HepG2 (cell line): ENCODE measurements around the gene ZNF416. TPM values are rescaled to one million over a fixed set of nuclear protein-coding genes. Genes with fewer than 3 reads are reported as not detected.

Experiments used
- KLF16 ChIP-seq, 2 experiments: sonication (generic) in 1 of 2; formaldehyde crosslinking in 1 of 2; IDR thresholded peaks; 2 replicates each; pipeline versions ENCODE4 v1.6.1 to v1.8.0; 2016 to 2023; ENCODE audit warnings: missing genetic modification reagents in 2 of 2, missing compliant biosample characterization in 1 of 2
- MAF1 ChIP-seq: sonication (generic); formaldehyde crosslinking; IDR thresholded peaks from 2 replicates; pipeline ENCODE4 v1.5.0; 2020; ENCODE audit warnings: missing genetic modification reagents, borderline replicate concordance
- RXRA ChIP-seq: sonication (generic); formaldehyde crosslinking; IDR thresholded peaks from 2 replicates; pipeline ENCODE4 v1.5.1; 2020; ENCODE audit warnings: missing genetic modification reagents
- SMYD3 ChIP-seq: sonication (generic); formaldehyde crosslinking; IDR thresholded peaks from 2 replicates; pipeline ENCODE4 v1.8.1; 2023; ENCODE audit warnings: mild to moderate bottlenecking, missing genetic modification reagents
- ZNF629 ChIP-seq: sonication (generic); formaldehyde crosslinking; conservative IDR thresholded peaks from 2 replicates; pipeline ENCODE4 v1.5.0; 2020; ENCODE audit warnings: missing genetic modification reagents
- ZNF788 ChIP-seq: sonication (generic); formaldehyde crosslinking; IDR thresholded peaks from 2 replicates; pipeline ENCODE4 v1.5.0; 2020; ENCODE audit warnings: mild to moderate bottlenecking, missing genetic modification reagents, borderline replicate concordance
- ZSCAN22 ChIP-seq: sonication (generic); formaldehyde crosslinking; IDR thresholded peaks from 2 replicates; pipeline ENCODE4 v1.4.0; 2020; ENCODE audit warnings: mild to moderate bottlenecking, missing genetic modification reagents
- polyA plus RNA-seq, 8 experiments: library from polyadenylated mRNA; depleted of rRNA in 3 of 8; stranded (reverse) in 7 of 8; unstranded in 1 of 8; fragments of >200 nt; fragmentation: Illumina TruSeq in 4 of 8; extraction: Trizol in 4 of 8; gene quantifications; 2 replicates each; pipeline versions ENCODE4 v1.2.1 to v1.2.3, GENCODE V29; 2011 to 2016; ENCODE audit warnings: low read depth in 4 of 8, missing spikeins in 1 of 8, mixed read lengths in 1 of 8; ENCODE audit not compliant: insufficient read depth in 1 of 8
- total RNA-seq, 5 experiments: library from RNA; depleted of rRNA; stranded (reverse); fragments of >200 nt; fragmentation: Illumina TruSeq; extraction: Trizol; gene quantifications; 2 replicates each; pipeline ENCODE4 v1.2.3, GENCODE V29; 2016; ENCODE audit warnings: low read depth in 1 of 5
- TF ChIP-seq, protein P1 (sequence below): sonication (generic); formaldehyde crosslinking; IDR thresholded peaks from 2 replicates; pipeline ENCODE4 v1.5.0; 2020; ENCODE audit warnings: mild to moderate bottlenecking, missing genetic modification reagents
- TF ChIP-seq, protein P2 (sequence below), 2 experiments: sonication (generic) in 1 of 2; formaldehyde crosslinking in 1 of 2; IDR thresholded peaks; 2 replicates each; pipeline versions ENCODE4 v1.4.0 to v1.6.1; 2016 to 2020; ENCODE audit warnings: borderline replicate concordance in 1 of 2, low read depth in 1 of 2, mild to moderate bottlenecking in 1 of 2, missing genetic modification reagents in 1 of 2
- TF ChIP-seq, protein P3 (sequence below): sonication (generic); formaldehyde crosslinking; IDR thresholded peaks from 2 replicates; pipeline ENCODE4 v1.4.0; 2020; ENCODE audit warnings: mild to moderate bottlenecking, missing genetic modification reagents
- TF ChIP-seq, protein P4 (sequence below): IDR thresholded peaks from 2 replicates; pipeline ENCODE4 v1.6.1; 2016; ENCODE audit warnings: low read depth
- TF ChIP-seq, protein P5 (sequence below): sonication (generic); formaldehyde crosslinking; IDR thresholded peaks from 2 replicates; pipeline ENCODE4 v1.4.0; 2020; ENCODE audit warnings: missing genetic modification reagents, borderline replicate concordance

The ZNF416 gene
- total and polyA plus RNA-seq, 2 of the 13 experiments (the other 11 are each of a cell fraction or from before 2014, with no cell fraction given) = 1.5 to 5.3 TPM

DNA sequence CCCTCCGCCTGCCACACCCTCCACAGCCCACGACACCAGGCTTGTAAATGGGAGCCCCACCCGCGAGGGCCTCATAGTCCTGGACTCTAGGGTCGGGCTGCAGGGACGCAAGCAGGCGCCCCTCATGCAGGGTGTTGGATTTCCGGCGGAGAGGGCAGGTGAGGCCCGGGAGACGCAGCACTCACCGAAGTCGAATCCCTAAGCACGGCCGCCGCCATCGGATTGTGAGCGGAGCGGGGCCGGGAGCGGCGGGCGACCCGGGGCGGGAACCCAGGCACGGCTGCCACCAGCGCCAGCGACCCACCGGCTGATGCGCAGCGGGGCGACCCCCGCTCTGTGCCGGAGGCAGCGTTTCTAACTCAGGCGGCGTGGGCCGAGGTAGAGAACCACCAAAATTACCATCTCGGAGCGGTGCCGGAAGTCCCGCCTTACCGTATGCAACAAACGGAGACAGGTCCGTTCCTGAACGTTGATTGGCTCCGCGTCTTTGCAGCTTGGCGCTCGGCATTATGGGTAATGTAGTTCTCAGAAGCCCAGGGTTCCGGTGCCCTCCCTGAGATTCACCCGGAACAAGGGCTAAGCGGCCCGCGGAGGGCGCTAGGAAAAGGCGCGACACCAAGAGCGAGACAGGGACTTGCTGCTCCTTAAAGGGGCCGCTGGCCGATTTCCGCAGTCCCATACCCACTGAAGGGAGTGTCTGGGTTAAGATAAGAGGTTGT lies at the start of gene ZNF416 (continued):
- TF ChIP-seq, protein P1, sequence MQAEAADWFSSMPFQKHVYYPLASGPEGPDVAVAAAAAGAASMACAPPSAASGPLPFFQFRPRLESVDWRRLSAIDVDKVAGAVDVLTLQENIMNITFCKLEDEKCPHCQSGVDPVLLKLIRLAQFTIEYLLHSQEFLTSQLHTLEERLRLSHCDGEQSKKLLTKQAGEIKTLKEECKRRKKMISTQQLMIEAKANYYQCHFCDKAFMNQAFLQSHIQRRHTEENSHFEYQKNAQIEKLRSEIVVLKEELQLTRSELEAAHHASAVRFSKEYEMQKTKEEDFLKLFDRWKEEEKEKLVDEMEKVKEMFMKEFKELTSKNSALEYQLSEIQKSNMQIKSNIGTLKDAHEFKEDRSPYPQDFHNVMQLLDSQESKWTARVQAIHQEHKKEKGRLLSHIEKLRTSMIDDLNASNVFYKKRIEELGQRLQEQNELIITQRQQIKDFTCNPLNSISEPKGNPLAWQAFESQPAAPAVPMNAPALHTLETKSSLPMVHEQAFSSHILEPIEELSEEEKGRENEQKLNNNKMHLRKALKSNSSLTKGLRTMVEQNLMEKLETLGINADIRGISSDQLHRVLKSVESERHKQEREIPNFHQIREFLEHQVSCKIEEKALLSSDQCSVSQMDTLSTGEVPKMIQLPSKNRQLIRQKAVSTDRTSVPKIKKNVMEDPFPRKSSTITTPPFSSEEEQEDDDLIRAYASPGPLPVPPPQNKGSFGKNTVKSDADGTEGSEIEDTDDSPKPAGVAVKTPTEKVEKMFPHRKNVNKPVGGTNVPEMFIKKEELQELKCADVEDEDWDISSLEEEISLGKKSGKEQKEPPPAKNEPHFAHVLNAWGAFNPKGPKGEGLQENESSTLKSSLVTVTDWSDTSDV (CRISPR knock-in tag) = 0 out of 2 replicates have a peak, but pooled peaks have one; percentile 28
- no peak for TF ChIP-seq MAF1 (CRISPR knock-in tag)
- peak; percentile 100 for TF ChIP-seq ZSCAN22 (CRISPR knock-in tag)
- TF ChIP-seq, protein P2, sequence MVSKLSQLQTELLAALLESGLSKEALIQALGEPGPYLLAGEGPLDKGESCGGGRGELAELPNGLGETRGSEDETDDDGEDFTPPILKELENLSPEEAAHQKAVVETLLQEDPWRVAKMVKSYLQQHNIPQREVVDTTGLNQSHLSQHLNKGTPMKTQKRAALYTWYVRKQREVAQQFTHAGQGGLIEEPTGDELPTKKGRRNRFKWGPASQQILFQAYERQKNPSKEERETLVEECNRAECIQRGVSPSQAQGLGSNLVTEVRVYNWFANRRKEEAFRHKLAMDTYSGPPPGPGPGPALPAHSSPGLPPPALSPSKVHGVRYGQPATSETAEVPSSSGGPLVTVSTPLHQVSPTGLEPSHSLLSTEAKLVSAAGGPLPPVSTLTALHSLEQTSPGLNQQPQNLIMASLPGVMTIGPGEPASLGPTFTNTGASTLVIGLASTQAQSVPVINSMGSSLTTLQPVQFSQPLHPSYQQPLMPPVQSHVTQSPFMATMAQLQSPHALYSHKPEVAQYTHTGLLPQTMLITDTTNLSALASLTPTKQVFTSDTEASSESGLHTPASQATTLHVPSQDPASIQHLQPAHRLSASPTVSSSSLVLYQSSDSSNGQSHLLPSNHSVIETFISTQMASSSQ (IDR thresholded peaks at IDR 0.05; ENCODE audit: low read depth) = 0 out of 2 replicates have a peak, but pooled peaks have one; percentile 25
- TF ChIP-seq, protein P2 (CRISPR knock-in tag; IDR thresholded peaks at IDR 0.05; ENCODE audit: borderline replicate concordance) = peak; percentile 38; the same call in 1 of the 2 replicates
- TF ChIP-seq, protein P3, sequence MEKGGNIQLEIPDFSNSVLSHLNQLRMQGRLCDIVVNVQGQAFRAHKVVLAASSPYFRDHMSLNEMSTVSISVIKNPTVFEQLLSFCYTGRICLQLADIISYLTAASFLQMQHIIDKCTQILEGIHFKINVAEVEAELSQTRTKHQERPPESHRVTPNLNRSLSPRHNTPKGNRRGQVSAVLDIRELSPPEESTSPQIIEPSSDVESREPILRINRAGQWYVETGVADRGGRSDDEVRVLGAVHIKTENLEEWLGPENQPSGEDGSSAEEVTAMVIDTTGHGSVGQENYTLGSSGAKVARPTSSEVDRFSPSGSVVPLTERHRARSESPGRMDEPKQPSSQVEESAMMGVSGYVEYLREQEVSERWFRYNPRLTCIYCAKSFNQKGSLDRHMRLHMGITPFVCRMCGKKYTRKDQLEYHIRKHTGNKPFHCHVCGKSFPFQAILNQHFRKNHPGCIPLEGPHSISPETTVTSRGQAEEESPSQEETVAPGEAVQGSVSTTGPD = no peak
- TF ChIP-seq, protein P4, sequence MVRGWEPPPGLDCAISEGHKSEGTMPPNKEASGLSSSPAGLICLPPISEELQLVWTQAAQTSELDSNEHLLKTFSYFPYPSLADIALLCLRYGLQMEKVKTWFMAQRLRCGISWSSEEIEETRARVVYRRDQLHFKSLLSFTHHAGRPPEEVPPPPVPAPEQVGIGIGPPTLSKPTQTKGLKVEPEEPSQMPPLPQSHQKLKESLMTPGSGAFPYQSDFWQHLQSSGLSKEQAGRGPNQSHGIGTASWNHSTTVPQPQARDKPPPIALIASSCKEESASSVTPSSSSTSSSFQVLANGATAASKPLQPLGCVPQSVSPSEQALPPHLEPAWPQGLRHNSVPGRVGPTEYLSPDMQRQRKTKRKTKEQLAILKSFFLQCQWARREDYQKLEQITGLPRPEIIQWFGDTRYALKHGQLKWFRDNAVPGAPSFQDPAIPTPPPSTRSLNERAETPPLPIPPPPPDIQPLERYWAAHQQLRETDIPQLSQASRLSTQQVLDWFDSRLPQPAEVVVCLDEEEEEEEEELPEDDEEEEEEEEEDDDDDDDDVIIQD (CRISPR knock-in tag) = peak; percentile 14; the same call in 1 of the 2 replicates
- 0 out of 2 replicates have a peak, but pooled peaks have one; percentile 58 for TF ChIP-seq SMYD3 (CRISPR knock-in tag)
- 0 out of 2 replicates have a peak, but pooled peaks have one; percentile 34 for TF ChIP-seq RXRA (CRISPR knock-in tag)
- peak; percentile 63; the same call in 1 of the 2 replicates for TF ChIP-seq ZNF788 (CRISPR knock-in tag)
- peak in 1 of 2 experiments; percentile 56; a peak in 1 of 4 replicates for TF ChIP-seq KLF16 (CRISPR knock-in tag; IDR thresholded peaks at IDR 0.05)
- TF ChIP-seq, protein P5, sequence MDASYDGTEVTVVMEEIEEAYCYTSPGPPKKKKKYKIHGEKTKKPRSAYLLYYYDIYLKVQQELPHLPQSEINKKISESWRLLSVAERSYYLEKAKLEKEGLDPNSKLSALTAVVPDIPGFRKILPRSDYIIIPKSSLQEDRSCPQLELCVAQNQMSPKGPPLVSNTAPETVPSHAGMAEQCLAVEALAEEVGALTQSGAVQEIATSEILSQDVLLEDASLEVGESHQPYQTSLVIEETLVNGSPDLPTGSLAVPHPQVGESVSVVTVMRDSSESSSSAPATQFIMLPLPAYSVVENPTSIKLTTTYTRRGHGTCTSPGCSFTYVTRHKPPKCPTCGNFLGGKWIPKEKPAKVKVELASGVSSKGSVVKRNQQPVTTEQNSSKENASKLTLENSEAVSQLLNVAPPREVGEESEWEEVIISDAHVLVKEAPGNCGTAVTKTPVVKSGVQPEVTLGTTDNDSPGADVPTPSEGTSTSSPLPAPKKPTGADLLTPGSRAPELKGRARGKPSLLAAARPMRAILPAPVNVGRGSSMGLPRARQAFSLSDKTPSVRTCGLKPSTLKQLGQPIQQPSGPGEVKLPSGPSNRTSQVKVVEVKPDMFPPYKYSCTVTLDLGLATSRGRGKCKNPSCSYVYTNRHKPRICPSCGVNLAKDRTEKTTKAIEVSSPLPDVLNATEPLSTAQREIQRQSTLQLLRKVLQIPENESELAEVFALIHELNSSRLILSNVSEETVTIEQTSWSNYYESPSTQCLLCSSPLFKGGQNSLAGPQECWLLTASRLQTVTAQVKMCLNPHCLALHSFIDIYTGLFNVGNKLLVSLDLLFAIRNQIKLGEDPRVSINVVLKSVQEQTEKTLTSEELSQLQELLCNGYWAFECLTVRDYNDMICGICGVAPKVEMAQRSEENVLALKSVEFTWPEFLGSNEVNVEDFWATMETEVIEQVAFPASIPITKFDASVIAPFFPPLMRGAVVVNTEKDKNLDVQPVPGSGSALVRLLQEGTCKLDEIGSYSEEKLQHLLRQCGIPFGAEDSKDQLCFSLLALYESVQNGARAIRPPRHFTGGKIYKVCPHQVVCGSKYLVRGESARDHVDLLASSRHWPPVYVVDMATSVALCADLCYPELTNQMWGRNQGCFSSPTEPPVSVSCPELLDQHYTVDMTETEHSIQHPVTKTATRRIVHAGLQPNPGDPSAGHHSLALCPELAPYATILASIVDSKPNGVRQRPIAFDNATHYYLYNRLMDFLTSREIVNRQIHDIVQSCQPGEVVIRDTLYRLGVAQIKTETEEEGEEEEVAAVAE (CRISPR knock-in tag) = peak; percentile 29; the same call in 1 of the 2 replicates
- no peak for TF ChIP-seq ZNF629 (CRISPR knock-in tag)
